ENCODE data around the gene FGFR3.
"Not testable (repeated sequence)": the region's sequence is repeated elsewhere in the genome, so short reads cannot be mapped to it uniquely, and the experiment has no call there.

FGFR3 gene

DNA sequence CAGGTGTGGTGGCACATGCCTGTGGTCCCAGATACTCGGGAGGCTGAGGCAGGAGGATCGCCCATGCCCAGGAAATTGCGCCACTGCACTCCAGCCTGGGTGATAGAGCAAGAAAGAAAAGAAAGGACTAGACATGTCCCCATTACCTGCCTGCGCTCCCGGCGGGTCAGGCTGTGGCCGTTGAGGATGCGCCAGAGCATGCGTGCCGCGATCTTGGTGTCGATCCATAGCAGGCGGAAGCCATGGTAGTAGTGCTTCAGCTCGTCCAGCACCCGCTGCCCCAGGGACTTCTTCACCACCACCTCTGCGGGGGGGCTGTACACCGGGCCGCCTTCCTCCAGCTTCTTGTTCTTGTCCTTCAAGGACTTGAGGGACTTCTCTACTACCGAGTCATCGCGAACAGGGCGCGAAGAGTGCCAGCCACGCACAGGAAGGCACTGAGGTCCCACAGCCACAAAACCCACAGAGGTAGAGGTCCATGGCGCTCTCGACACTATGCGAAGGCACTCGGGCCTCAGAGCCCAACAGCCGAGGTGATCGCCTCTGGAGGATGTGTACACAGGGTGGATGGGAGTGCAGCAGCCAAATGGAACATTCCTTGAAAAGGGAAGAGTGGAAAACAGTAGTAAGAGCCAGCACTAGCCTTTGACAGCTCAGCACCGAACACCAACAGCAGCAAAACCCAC lies 48.3 kb downstream of the FGFR3 start:
- peaks cover 42 to 57% of the 10 kb centered on the region in 2 donors for H3K36me3 ChIP-seq (ENCODE audit: control insufficient read depth in 2 of 2, insufficient read depth in 2 of 2, low read length in 2 of 2)
- H3K27ac ChIP-seq (ENCODE audit: low read depth in 2 of 2, low read length in 2 of 2) = no peak overlapping the region
- no peaks in the 10 kb centered on the region for H3K27me3 ChIP-seq (ENCODE audit: control insufficient read depth in 2 of 2, insufficient read depth in 2 of 2, low read length in 2 of 2)
- H3K9ac ChIP-seq (ENCODE audit: low read depth in 1 of 2, low read length in 2 of 2) = no peak overlapping the region
- H3K4me1 ChIP-seq (ENCODE audit: control insufficient read depth in 2 of 2, insufficient read depth in 2 of 2, low read length in 2 of 2) = peaks cover 0 to 3% of the 10 kb centered on the region in 2 donors
- no peak overlapping the region for H3K4me3 ChIP-seq (ENCODE audit: low read length in 2 of 2)
- no peaks in the 10 kb centered on the region for H3K9me3 ChIP-seq (ENCODE audit: control insufficient read depth in 2 of 2, low read length in 2 of 2)

DNA sequence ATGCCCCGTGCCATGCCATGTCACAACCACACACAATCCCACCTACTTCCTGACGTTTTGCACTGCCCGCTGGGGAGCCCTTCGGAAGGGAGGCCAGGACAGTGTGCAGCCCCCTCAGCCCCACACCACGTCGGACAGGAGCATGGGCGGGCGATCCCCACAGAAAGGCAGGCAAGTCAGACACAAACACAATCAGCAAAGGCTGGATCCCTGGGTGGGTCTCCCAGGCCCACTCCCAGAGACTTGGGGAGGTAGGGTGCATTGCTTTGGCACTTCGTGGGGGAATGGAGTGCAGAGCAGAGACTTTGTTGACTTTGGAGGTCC lies 48.8 kb downstream of the FGFR3 start:
- no peaks in the 10 kb centered on the region for H3K9me3 ChIP-seq (ENCODE audit: control insufficient read depth in 2 of 2, low read length in 2 of 2)
- peaks cover 0 to 3% of the 10 kb centered on the region in 2 donors for H3K4me1 ChIP-seq (ENCODE audit: control insufficient read depth in 2 of 2, insufficient read depth in 2 of 2, low read length in 2 of 2)
- no peaks in the 10 kb centered on the region for H3K27me3 ChIP-seq (ENCODE audit: control insufficient read depth in 2 of 2, insufficient read depth in 2 of 2, low read length in 2 of 2)
- no peak overlapping the region for H3K9ac ChIP-seq (ENCODE audit: low read depth in 1 of 2, low read length in 2 of 2)
- H3K4me3 ChIP-seq (ENCODE audit: low read length in 2 of 2) = no peak overlapping the region
- H3K27ac ChIP-seq (ENCODE audit: low read depth in 2 of 2, low read length in 2 of 2) = no peak overlapping the region
- peaks cover 40 to 52% of the 10 kb centered on the region in 2 donors for H3K36me3 ChIP-seq (ENCODE audit: control insufficient read depth in 2 of 2, insufficient read depth in 2 of 2, low read length in 2 of 2)

DNA sequence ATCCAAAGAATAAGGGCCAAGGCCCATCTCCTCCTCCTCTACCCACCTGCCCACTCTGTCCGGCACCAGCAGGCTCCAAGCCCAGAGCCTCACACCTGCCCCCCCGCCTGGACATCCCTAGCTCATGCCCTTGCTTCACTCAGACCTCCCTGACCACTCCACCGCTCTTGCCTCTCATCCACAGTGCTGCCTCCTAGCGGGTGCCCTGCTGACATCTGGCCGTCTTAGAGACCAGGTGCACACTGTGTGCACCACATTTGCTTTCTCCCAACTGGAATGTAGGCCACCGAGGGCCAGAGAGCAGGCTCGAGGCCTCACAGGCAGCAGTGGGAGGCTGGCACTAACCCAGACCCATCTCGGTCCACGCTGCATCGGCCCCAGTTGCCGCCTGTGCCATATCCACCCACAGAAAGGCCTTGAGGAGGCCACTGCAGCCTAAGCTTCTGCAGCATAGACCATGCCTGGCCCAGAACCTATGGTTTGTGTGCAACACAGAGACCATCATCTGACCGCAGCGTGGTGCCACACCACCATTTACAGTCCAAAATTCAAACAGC lies 49.3 kb downstream of the FGFR3 start:
- H3K36me3 ChIP-seq (ENCODE audit: control insufficient read depth in 2 of 2, insufficient read depth in 2 of 2, low read length in 2 of 2) = peaks cover 36 to 52% of the 10 kb centered on the region in 2 donors
- H3K4me3 ChIP-seq (ENCODE audit: low read length in 2 of 2) = no peak overlapping the region
- H3K27me3 ChIP-seq (ENCODE audit: control insufficient read depth in 2 of 2, insufficient read depth in 2 of 2, low read length in 2 of 2) = no peaks in the 10 kb centered on the region
- H3K9me3 ChIP-seq (ENCODE audit: control insufficient read depth in 2 of 2, low read length in 2 of 2) = no peaks in the 10 kb centered on the region
- H3K9ac ChIP-seq (ENCODE audit: low read depth in 1 of 2, low read length in 2 of 2) = no peak overlapping the region
- no peak overlapping the region for H3K27ac ChIP-seq (ENCODE audit: low read depth in 2 of 2, low read length in 2 of 2)
- H3K4me1 ChIP-seq (ENCODE audit: control insufficient read depth in 2 of 2, insufficient read depth in 2 of 2, low read length in 2 of 2) = peaks cover 0 to 3% of the 10 kb centered on the region in 2 donors

DNA sequence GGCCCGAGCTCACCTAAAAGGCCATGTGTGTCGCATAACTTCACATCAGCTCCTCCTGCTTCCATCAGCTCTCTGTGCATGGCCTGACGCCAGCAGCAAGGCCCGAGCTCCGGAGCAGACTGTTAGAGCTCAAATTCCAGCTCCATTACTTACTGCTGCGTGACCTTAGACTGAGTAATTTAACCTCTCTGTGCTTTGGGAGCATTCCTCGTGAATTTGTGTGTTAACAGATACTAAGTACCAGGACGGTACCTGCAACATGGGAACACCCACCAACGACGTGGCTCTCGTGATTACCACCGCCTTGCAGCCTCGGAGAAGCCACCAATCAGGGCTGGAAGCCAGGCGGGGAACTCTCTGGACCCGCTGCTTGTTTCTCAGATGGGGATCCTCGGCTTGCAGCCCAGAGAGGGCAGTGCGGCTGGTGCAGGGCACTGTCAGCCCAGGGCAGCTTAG lies 49.9 kb downstream of the FGFR3 start:
- Histone ChIP-seq H3K27ac (ENCODE audit: low read depth in 2 of 2, low read length in 2 of 2) (no peak overlapping the region), H3K4me1 (ENCODE audit: control insufficient read depth in 2 of 2, insufficient read depth in 2 of 2, low read length in 2 of 2) (peaks cover 0 to 3% of the 10 kb centered on the region in 2 donors), H3K36me3 (ENCODE audit: control insufficient read depth in 2 of 2, insufficient read depth in 2 of 2, low read length in 2 of 2) (peaks cover 36 to 52% of the 10 kb centered on the region in 2 donors), H3K9me3 (ENCODE audit: control insufficient read depth in 2 of 2, low read length in 2 of 2) (no peaks in the 10 kb centered on the region), H3K9ac (ENCODE audit: low read depth in 1 of 2, low read length in 2 of 2) (no peak overlapping the region), H3K4me3 (ENCODE audit: low read length in 2 of 2) (no peak overlapping the region), H3K27me3 (ENCODE audit: control insufficient read depth in 2 of 2, insufficient read depth in 2 of 2, low read length in 2 of 2) (no peaks in the 10 kb centered on the region)

DNA sequence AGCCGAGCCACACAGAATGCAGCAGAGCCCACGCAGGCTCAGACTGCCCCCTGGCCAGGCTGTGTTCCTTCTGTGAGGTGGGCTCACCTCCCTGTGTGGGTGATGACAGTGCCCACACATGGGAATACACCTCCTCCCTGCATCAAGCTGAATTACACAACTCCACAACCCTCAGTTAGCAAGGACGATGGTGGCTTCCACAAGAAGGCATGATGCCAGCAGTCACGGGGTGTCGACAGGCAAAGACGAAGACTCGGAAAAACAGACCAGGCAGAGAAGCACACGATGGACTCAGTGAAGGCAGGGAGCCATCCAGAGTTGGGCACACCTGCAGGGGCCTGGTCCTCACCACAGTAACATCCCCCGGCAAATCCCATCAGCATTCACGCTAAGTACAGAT lies 50.8 kb downstream of the FGFR3 start:
- Histone ChIP-seq H3K36me3 (ENCODE audit: control insufficient read depth in 2 of 2, insufficient read depth in 2 of 2, low read length in 2 of 2) (peaks cover 32 to 49% of the 10 kb centered on the region in 2 donors), H3K9ac (ENCODE audit: low read depth in 1 of 2, low read length in 2 of 2) (no peak overlapping the region), H3K4me3 (ENCODE audit: low read length in 2 of 2) (no peak overlapping the region), H3K27ac (ENCODE audit: low read depth in 2 of 2, low read length in 2 of 2) (no peak overlapping the region), H3K27me3 (ENCODE audit: control insufficient read depth in 2 of 2, insufficient read depth in 2 of 2, low read length in 2 of 2) (no peaks in the 10 kb centered on the region), H3K4me1 (ENCODE audit: control insufficient read depth in 2 of 2, insufficient read depth in 2 of 2, low read length in 2 of 2) (peaks cover 0 to 3% of the 10 kb centered on the region in 2 donors), H3K9me3 (ENCODE audit: control insufficient read depth in 2 of 2, low read length in 2 of 2) (no peaks in the 10 kb centered on the region)

DNA sequence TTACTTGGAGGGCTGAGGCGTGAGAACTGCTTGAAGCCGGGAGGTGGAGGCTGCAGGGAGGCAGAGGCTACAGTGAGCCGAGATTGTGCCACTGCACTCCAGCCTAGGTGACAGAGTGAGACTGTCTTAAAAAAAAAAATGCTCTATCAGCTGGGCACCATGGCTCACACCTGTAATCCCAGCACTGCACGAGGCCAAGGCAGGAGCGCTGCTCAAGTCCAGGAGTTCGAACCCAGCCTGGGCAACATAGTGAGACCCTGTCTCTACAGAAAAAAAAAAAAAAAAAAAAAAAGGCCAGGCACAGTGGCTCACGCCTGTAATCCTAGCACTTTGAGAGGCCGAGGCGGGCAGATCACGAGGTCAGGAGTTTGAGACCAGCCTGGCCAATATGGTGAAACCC lies 51.5 kb downstream of the FGFR3 start:
- not testable (repeated sequence) for H3K9ac ChIP-seq (ENCODE audit: low read depth in 1 of 2, low read length in 2 of 2); H3K27me3 ChIP-seq (ENCODE audit: control insufficient read depth in 2 of 2, insufficient read depth in 2 of 2, low read length in 2 of 2); H3K4me3 ChIP-seq (ENCODE audit: low read length in 2 of 2); H3K4me1 ChIP-seq (ENCODE audit: control insufficient read depth in 2 of 2, insufficient read depth in 2 of 2, low read length in 2 of 2); H3K27ac ChIP-seq (ENCODE audit: low read depth in 2 of 2, low read length in 2 of 2); H3K9me3 ChIP-seq (ENCODE audit: control insufficient read depth in 2 of 2, low read length in 2 of 2)
- H3K36me3 ChIP-seq (ENCODE audit: control insufficient read depth in 2 of 2, insufficient read depth in 2 of 2, low read length in 2 of 2) = peaks cover 32 to 42% of the 10 kb centered on the region in 2 donors

DNA sequence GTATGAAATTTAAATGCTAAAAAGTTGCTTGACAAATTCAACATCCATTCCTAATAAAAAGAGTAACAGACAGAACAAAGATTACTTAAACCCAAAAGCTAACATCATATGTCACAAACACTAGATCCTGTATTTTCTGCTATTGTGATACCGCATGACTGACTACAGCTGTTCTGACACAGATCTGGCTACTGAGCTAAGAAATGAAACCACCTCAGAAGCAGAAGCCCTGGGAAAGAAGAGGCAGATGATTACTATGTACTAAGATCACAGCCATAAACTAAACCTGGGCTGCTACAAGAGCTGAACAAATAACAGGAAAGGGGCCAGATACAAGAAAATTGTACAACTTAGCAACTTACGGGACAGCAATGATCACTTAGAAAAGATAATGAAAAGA lies 53.5 kb downstream of the FGFR3 start:
- H3K4me1 ChIP-seq (ENCODE audit: control insufficient read depth in 2 of 2, insufficient read depth in 2 of 2, low read length in 2 of 2) = peaks cover 6 to 7% of the 10 kb centered on the region in 2 donors
- no peak overlapping the region for H3K9ac ChIP-seq (ENCODE audit: low read depth in 1 of 2, low read length in 2 of 2)
- peaks cover 27 to 30% of the 10 kb centered on the region in 2 donors for H3K36me3 ChIP-seq (ENCODE audit: control insufficient read depth in 2 of 2, insufficient read depth in 2 of 2, low read length in 2 of 2)
- H3K9me3 ChIP-seq (ENCODE audit: control insufficient read depth in 2 of 2, low read length in 2 of 2) = no peaks in the 10 kb centered on the region
- no peak overlapping the region for H3K4me3 ChIP-seq (ENCODE audit: low read length in 2 of 2)
- no peaks in the 10 kb centered on the region for H3K27me3 ChIP-seq (ENCODE audit: control insufficient read depth in 2 of 2, insufficient read depth in 2 of 2, low read length in 2 of 2)
- no peak overlapping the region for H3K27ac ChIP-seq (ENCODE audit: low read depth in 2 of 2, low read length in 2 of 2)

DNA sequence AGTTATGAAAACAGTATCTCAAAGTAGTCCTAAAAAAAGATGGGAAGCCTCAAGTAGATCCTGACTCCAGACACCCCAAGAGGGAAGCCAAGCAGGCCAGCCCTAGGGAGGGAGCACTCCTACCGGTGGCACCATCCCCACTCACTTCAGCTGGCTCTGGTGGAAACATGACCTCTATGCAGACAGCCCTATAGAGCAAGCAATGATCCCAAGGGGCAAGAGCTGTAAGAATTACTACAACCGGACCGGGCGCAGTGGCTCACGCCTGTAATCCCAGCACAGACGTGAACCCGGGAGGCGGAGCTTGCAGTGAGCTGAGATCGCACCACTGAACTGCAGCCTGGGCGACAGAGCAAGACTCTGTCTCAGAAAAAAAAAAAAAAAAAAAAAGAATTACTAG lies 57.2 kb downstream of the FGFR3 start:
- Histone ChIP-seq H3K36me3 (ENCODE audit: control insufficient read depth in 2 of 2, insufficient read depth in 2 of 2, low read length in 2 of 2) (peaks cover 3 to 9% of the 10 kb centered on the region in 2 donors), H3K4me1 (ENCODE audit: control insufficient read depth in 2 of 2, insufficient read depth in 2 of 2, low read length in 2 of 2) (peaks cover 34 to 35% of the 10 kb centered on the region in 2 donors)

DNA sequence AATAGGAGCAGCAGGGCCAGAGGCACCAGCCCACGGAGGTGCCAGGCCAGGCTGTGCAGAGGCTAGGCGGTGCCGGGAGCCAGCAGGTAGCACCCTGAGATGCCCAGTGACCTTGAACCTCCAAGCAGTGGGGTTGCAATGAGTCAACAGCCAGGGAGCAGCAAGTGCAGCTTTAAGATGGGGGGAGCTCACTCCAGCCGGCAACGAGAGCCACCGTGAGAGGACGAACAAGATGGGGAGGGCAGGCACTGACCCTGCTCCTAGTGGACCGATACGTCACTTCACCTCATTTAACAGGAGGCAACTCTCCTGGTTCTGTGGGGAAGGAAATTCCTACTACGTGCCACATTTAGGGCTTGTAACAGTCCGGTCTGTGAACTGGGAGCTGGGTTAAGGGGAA lies 58.1 kb downstream of the FGFR3 start:
- H3K9ac ChIP-seq (ENCODE audit: low read depth in 1 of 2, low read length in 2 of 2) = no peak overlapping the region
- H3K4me3 ChIP-seq (ENCODE audit: low read length in 2 of 2) = no peak overlapping the region
- peak overlapping the region in 1 of 2 donors; percentile 83 for H3K27ac ChIP-seq (ENCODE audit: low read depth in 2 of 2, low read length in 2 of 2)
- H3K9me3 ChIP-seq (ENCODE audit: control insufficient read depth in 2 of 2, low read length in 2 of 2) = no peaks in the 10 kb centered on the region
- H3K4me1 ChIP-seq (ENCODE audit: control insufficient read depth in 2 of 2, insufficient read depth in 2 of 2, low read length in 2 of 2) = peaks cover 35 to 37% of the 10 kb centered on the region in 2 donors
- H3K27me3 ChIP-seq (ENCODE audit: control insufficient read depth in 2 of 2, insufficient read depth in 2 of 2, low read length in 2 of 2) = no peaks in the 10 kb centered on the region
- peaks cover 3 to 9% of the 10 kb centered on the region in 2 donors for H3K36me3 ChIP-seq (ENCODE audit: control insufficient read depth in 2 of 2, insufficient read depth in 2 of 2, low read length in 2 of 2)

More for the DNA sequence above, 57.2 kb downstream of the FGFR3 start:
- peak overlapping the region in 1 of 2 donors; percentile 23 for H3K27ac ChIP-seq (ENCODE audit: low read depth in 2 of 2, low read length in 2 of 2)
- H3K9me3 ChIP-seq (ENCODE audit: control insufficient read depth in 2 of 2, low read length in 2 of 2) = no peaks in the 10 kb centered on the region
- no peaks in the 10 kb centered on the region for H3K27me3 ChIP-seq (ENCODE audit: control insufficient read depth in 2 of 2, insufficient read depth in 2 of 2, low read length in 2 of 2)
- H3K4me3 ChIP-seq (ENCODE audit: low read length in 2 of 2) = no peak overlapping the region
- H3K9ac ChIP-seq (ENCODE audit: low read depth in 1 of 2, low read length in 2 of 2) = no peak overlapping the region

DNA sequence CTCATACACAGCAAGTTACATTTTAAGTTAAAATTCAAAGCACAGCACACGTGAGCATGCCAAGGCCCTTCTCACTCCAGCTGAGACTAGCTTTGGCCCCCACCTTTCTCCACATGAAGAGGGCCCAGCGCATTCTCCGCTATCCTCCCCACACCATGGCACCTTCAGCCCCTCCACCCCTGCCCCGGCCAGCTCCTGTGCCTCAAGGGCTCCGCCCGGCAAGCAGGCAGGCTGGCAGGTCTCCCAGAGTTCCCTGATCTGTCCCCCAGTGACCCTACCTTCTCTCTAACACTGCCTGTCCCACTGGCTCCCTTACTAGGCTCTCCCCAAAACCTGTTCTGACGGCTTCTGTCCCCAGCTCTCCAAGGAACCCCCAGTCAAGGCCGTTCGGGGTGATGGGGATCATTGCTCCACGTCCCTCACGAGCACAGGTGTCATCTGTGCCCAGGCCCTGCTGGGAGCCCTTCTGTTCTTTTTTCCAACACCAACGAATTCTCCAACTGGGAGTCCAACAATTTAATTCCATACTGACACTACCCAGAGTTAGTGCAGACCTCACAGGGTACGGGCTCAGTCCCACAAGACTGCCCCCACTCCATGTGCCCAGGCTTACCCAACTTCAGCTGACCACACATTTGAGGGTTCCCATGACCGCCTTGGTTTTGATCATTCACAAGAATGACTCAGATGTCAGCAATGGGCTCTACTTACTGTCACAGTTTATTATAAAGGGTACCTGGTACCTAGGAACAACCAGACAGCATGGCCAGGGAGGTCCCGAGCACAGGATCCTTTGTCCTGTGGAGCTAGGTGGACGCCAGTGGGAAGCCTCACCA lies 58.7 kb downstream of the FGFR3 start:
- peak overlapping the region; percentile 70 to 83 for H3K27ac ChIP-seq (ENCODE audit: low read depth in 2 of 2, low read length in 2 of 2)
- H3K36me3 ChIP-seq (ENCODE audit: control insufficient read depth in 2 of 2, insufficient read depth in 2 of 2, low read length in 2 of 2) = peaks cover under 1 to 9% of the 10 kb centered on the region in 2 donors
- no peaks in the 10 kb centered on the region for H3K27me3 ChIP-seq (ENCODE audit: control insufficient read depth in 2 of 2, insufficient read depth in 2 of 2, low read length in 2 of 2)
- H3K9me3 ChIP-seq (ENCODE audit: control insufficient read depth in 2 of 2, low read length in 2 of 2) = no peaks in the 10 kb centered on the region
- H3K9ac ChIP-seq (ENCODE audit: low read depth in 1 of 2, low read length in 2 of 2) = peak overlapping the region in 1 of 2 donors; percentile 45
- peaks cover 35 to 39% of the 10 kb centered on the region in 2 donors for H3K4me1 ChIP-seq (ENCODE audit: control insufficient read depth in 2 of 2, insufficient read depth in 2 of 2, low read length in 2 of 2)
- no peak overlapping the region for H3K4me3 ChIP-seq (ENCODE audit: low read length in 2 of 2)
